HG03066 (cell line): ENCODE measurements around the gene SEPTIN5.

Source experiments
- ATAC-seq: cut with Tn5 transposase; IDR thresholded peaks from one replicate; pipeline ENCODE4 v1.9.1; 2021; ENCODE audit warnings: low read depth; ENCODE audit not compliant: unreplicated experiment

SEPTIN5 gene

GRCh38 chr22:19731361-19732135, 17.2 kb downstream of the SEPTIN5 start:
- no peak for ATAC-seq

GRCh38 chr22:19732403-19733113, 18.3 kb downstream of the SEPTIN5 start:
- no peak for ATAC-seq

GRCh38 chr22:19733755-19734154, 19.5 kb downstream of the SEPTIN5 start:
- ATAC-seq: no peak

GRCh38 chr22:19734163-19734562, 19.9 kb downstream of the SEPTIN5 start:
- ATAC-seq: no peak

GRCh38 chr22:19734837-19735382, 20.6 kb downstream of the SEPTIN5 start:
- no peak for ATAC-seq

- ATAC-seq: no peak
Observed at GRCh38 chr22:19735665-19736510, 21.6 kb downstream of the SEPTIN5 start.

- ATAC-seq: no peak
Observed at GRCh38 chr22:19737846-19738663, 23.8 kb downstream of the SEPTIN5 start.

- no peak for ATAC-seq
Observed at GRCh38 chr22:19738664-19739447, 24.6 kb downstream of the SEPTIN5 start.

GRCh38 chr22:19739448-19739895, 25.2 kb downstream of the SEPTIN5 start:
- no peak for ATAC-seq

GRCh38 chr22:19739911-19740449, 25.7 kb downstream of the SEPTIN5 start:
- ATAC-seq: no peak

GRCh38 chr22:19740586-19740985, 26.3 kb downstream of the SEPTIN5 start:
- ATAC-seq: no peak

- no peak for ATAC-seq
Observed at GRCh38 chr22:19741053-19741452, 26.8 kb downstream of the SEPTIN5 start.

GRCh38 chr22:19742160-19743066, 28.1 kb downstream of the SEPTIN5 start:
- ATAC-seq: no peak

GRCh38 chr22:19743081-19743480, 28.8 kb downstream of the SEPTIN5 start:
- no peak for ATAC-seq

GRCh38 chr22:19743651-19744050, 29.3 kb downstream of the SEPTIN5 start:
- ATAC-seq: no peak

GRCh38 chr22:19744350-19745006, 30.2 kb downstream of the SEPTIN5 start:
- no peak for ATAC-seq
